Panc1 (cell line): ENCODE data around the gene SLC12A5.

Source experiments
- CTCF ChIP-seq: fragments of 450-650 bp; IDR thresholded peaks from 2 replicates; pipeline ENCODE4 v1.5.1; 2017; ENCODE audit warnings: mild to moderate bottlenecking
- POLR2AphosphoS5 ChIP-seq: IDR thresholded peaks from 2 replicates; pipeline ENCODE4 v1.6.1; 2012; ENCODE audit warnings: mild to moderate bottlenecking, low read depth, low read length, moderate library complexity
- REST ChIP-seq, 2 experiments: IDR thresholded peaks; 2 replicates each; pipeline ENCODE4 v1.6.1; 2011 to 2012; ENCODE audit warnings: low read depth in 2 of 2, control low read depth in 1 of 2, low read length in 1 of 2, mild to moderate bottlenecking in 1 of 2, moderate library complexity in 1 of 2; ENCODE audit not compliant: insufficient read depth in 1 of 2
- TCF7L2 ChIP-seq: IDR thresholded peaks from 2 replicates; pipeline ENCODE4 v1.6.1; 2011; ENCODE audit warnings: mild to moderate bottlenecking, low read depth, low read length, inconsistent platforms

GRCh38 chr20:45998337-45998736 is 30.7 kb upstream of the SLC12A5 start:
- TF ChIP-seq CTCF (no peak), REST (IDR thresholded peaks at IDR 0.05; ENCODE audit: insufficient read depth in 1 of 2, low read depth in 2 of 2, low read length in 1 of 2) (no peak), POLR2AphosphoS5 (no peak), TCF7L2 (no peak)
